Endodermal cell (in vitro differentiated cells): ENCODE data around the gene CLN6. TPM values are rescaled to one million over a fixed set of nuclear protein-coding genes. Genes with fewer than 3 reads are reported as not detected.
A peak's percentile ranks its signal among the peaks of the same experiment; 100 is the strongest.
"Not testable (repeated sequence)": the region's sequence is repeated elsewhere in the genome, so short reads cannot be mapped to it uniquely, and the experiment has no call there.

Experiments
- DNase-seq: peaks from one replicate; pipeline ENCODE4 v3.0.0-alpha.2; 2017
- H3K27ac ChIP-seq: 2 replicates; pipeline ENCODE4 v1.5.1; 2013; ENCODE audit warnings: mild to moderate bottlenecking, low read depth, low read length, moderate library complexity
- H3K27me3 ChIP-seq: 2 replicates; pipeline ENCODE4 v1.6.1; 2013; ENCODE audit warnings: mild to moderate bottlenecking, low read length, moderate library complexity; ENCODE audit not compliant: insufficient read depth, control insufficient read depth, poor library complexity, severe bottlenecking
- H3K36me3 ChIP-seq: 2 replicates; pipeline ENCODE4 v1.7.0; 2013; ENCODE audit warnings: mild to moderate bottlenecking, low read length, moderate library complexity; ENCODE audit not compliant: control insufficient read depth, insufficient read depth
- H3K4me1 ChIP-seq: one replicate; pipeline ENCODE4 v1.7.0; 2013; ENCODE audit warnings: low read length; ENCODE audit not compliant: control insufficient read depth, insufficient read depth
- H3K4me3 ChIP-seq: 2 replicates; pipeline ENCODE4 v1.5.1; 2013; ENCODE audit warnings: mild to moderate bottlenecking, low read length, moderate library complexity
- H3K9ac ChIP-seq: 2 replicates; pipeline ENCODE4 v1.6.1; 2013; ENCODE audit warnings: mild to moderate bottlenecking, low read length, moderate library complexity; ENCODE audit not compliant: poor library complexity, severe bottlenecking; ENCODE audit errors: extremely low read depth
- H3K9me3 ChIP-seq: 2 replicates; pipeline ENCODE4 v1.6.1; 2013; ENCODE audit warnings: mild to moderate bottlenecking, low read length, moderate library complexity; ENCODE audit not compliant: control insufficient read depth
- H3K27ac Mint-ChIP-seq: 2 replicates; pipeline ENCODE4 v1.8.0; 2020; ENCODE audit warnings: mixed read lengths
- H3K27me3 Mint-ChIP-seq: 2 replicates; pipeline ENCODE4 v1.8.0; 2021; ENCODE audit warnings: mild to moderate bottlenecking, mixed read lengths; ENCODE audit not compliant: insufficient read depth
- H3K36me3 Mint-ChIP-seq: 2 replicates; pipeline ENCODE4 v1.8.0; 2020; ENCODE audit warnings: low read depth, mixed read lengths
- H3K4me1 Mint-ChIP-seq: 2 replicates; pipeline ENCODE4 v1.8.0; 2020; ENCODE audit warnings: mixed read lengths
- H3K4me3 Mint-ChIP-seq: 2 replicates; pipeline ENCODE4 v1.8.0; 2020; ENCODE audit warnings: mild to moderate bottlenecking, moderate library complexity, mixed read lengths
- H3K9me3 Mint-ChIP-seq: 2 replicates; pipeline ENCODE4 v1.8.0; 2020; ENCODE audit warnings: mild to moderate bottlenecking, mixed read lengths
- WGBS, 2 experiments: methylation state at CpG; one replicate each; pipeline versions ENCODE4 v1.1.5 to v1.1.7; 2013; ENCODE audit warnings: missing lambda C conversion rate in 2 of 2, mixed read lengths in 1 of 2; ENCODE audit not compliant: insufficient coverage in 1 of 2, insufficient read length in 1 of 2; 5-methylcytosine and 5-hydroxymethylcytosine counted together
- total RNA-seq, 2 donors: library from RNA; stranded (reverse); fragmentation: NEBNext Ultra II Directional in 1 of 2; extraction: Animal tissue kit (Norgen Biotek cat#: 25700) in 1 of 2; gene quantifications; 2 replicates in 1 of 2; 3 replicates in 1 of 2; pipeline ENCODE4 v1.2.1, GENCODE V29; 2021
- TF ChIP-seq, protein P1 (sequence below): fragments of 200-600 bp; sonication (generic); conservative IDR thresholded peaks from 2 replicates; pipeline ENCODE4 v1.5.0; 2021; ENCODE audit warnings: antibody characterized with exemption, mild to moderate bottlenecking

Gene CLN6
- total RNA-seq, 2 donors from 2014 or later: 51.6 to 59.6 TPM

DNA sequence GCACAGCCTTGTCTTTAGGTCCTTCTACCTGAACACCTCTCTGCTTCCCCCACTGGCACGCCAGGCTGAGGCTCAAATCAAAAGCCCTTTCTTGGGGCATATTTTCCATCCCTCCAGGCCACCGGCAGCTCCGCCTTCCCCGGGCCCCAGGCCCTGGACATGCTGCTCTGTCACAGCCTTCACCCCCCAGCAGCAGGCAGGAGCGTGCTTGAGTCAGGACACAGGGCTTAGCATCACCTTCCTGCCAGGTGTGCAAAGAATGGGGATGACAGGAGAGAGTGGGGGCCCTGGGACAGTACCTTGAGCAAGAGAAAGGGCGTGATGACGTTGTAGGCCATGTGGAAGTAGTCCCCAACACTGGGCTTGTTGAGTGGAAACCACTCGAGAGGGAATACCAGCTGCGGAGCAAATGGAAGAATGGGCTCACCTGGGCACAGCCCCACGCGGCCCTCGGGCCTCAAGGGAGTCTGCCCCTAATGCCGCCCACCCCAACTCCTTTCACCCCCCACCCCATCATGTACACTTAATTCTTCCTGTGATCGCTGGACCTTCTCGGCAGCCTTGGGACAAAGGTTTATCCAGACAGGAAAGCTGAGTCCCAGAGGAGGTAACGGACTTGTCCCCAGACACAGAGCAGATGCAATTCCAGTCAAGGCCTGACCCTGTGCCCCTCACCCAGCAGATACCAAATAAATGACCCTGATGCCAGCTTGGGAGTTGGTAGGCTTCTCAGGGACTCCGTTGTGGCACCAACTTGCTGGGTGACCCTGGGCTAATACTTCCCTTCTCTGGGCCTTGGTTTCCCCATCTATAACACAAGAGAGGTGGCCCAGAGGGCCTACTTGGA is 15.3 kb downstream of the CLN6 start:
- H3K36me3 ChIP-seq: peaks cover 37% of the 10 kb centered on the region

DNA sequence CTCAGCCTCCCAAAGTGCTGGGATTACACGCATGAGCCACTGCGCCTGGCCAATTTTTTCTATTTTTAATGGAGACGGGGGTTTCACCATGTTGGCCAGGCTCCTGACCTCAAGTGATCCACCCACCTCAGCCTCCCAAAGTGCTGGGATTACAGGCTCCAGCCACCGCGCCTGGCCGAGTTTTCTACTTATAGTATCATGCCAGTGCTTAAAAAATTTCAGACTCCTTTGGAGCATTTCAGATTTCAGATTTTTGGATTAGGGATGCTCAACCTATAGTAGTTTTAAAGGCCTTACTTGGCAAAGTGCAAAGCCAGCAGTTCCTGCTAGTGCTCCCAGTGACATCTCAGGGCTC is 16.1 kb downstream of the CLN6 start:
- H3K9me3 ChIP-seq, H3K27me3 ChIP-seq, DNase-seq, H3K9ac ChIP-seq, H3K9me3 Mint-ChIP-seq, H3K27me3 Mint-ChIP-seq, H3K4me1 ChIP-seq, H3K27ac ChIP-seq, H3K4me1 Mint-ChIP-seq, H3K4me3 Mint-ChIP-seq, H3K4me3 ChIP-seq: not testable (repeated sequence)
- WGBS, 2 experiments: 95 to 97% methylated on average over 3 to 6 of the region's 6 CpGs
- H3K36me3 ChIP-seq: peaks cover 30% of the 10 kb centered on the region
- Mint-ChIP-seq H3K36me3 (peaks cover 23% of the 10 kb centered on the region), H3K27ac (peak overlapping the region; percentile 35)

More for the DNA sequence above, 15.3 kb downstream of the CLN6 start:
- Mint-ChIP-seq H3K4me3 (no peak overlapping the region), H3K4me1 (no peaks in the 10 kb centered on the region), H3K9me3 (no peaks in the 10 kb centered on the region), H3K36me3 (peaks cover 30% of the 10 kb centered on the region), H3K27me3 (no peaks in the 10 kb centered on the region), H3K27ac (peak overlapping the region; percentile 35)
- no peak overlapping the region for H3K27ac ChIP-seq
- no peak overlapping the region for H3K4me3 ChIP-seq
- peaks cover 5% of the 10 kb centered on the region for H3K9me3 ChIP-seq
- TF ChIP-seq, protein P1, sequence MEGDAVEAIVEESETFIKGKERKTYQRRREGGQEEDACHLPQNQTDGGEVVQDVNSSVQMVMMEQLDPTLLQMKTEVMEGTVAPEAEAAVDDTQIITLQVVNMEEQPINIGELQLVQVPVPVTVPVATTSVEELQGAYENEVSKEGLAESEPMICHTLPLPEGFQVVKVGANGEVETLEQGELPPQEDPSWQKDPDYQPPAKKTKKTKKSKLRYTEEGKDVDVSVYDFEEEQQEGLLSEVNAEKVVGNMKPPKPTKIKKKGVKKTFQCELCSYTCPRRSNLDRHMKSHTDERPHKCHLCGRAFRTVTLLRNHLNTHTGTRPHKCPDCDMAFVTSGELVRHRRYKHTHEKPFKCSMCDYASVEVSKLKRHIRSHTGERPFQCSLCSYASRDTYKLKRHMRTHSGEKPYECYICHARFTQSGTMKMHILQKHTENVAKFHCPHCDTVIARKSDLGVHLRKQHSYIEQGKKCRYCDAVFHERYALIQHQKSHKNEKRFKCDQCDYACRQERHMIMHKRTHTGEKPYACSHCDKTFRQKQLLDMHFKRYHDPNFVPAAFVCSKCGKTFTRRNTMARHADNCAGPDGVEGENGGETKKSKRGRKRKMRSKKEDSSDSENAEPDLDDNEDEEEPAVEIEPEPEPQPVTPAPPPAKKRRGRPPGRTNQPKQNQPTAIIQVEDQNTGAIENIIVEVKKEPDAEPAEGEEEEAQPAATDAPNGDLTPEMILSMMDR: no peak
- DNase-seq: peak; percentile 37
- no peaks in the 10 kb centered on the region for H3K4me1 ChIP-seq
- 92 to 93% methylated on average over 8 to 17 of the region's 17 CpGs for WGBS, 2 experiments
- no peak overlapping the region for H3K9ac ChIP-seq
- H3K27me3 ChIP-seq: no peaks in the 10 kb centered on the region

DNA sequence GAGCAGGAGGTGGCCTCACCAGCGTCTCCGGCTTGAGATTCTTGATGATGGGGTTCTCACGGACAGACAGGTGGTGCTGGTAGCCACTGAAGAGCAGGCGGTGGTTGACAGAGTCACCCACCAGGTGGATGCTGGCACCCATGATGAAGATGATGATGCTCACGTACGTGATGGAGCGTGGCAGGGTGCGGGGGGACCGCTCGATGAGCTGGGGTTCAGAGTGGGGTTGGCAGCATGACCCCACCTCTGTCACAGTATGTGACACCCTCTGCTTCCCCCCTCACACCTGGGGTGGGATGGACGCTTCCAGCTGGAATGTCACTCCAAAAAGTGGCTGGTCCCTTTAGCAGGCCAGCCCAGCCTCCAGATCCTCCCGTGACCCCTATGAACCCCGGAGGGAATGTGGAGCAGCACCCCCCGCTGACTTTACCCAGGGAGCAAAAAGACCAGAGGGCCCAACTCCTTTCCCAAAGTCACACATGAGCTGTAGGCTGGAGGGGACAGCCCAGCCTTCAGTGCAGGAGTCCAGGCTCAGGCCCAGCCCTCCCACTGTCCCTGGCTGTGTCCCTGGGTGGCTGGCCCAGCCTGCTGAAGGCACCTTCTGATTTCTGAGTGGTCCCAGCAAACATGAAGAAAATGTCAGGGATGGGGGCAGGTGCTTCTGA is 17.7 kb downstream of the CLN6 start:
- Mint-ChIP-seq H3K27ac (no peak overlapping the region), H3K9me3 (no peaks in the 10 kb centered on the region), H3K36me3 (peaks cover 8% of the 10 kb centered on the region), H3K4me1 (no peaks in the 10 kb centered on the region), H3K4me3 (no peak overlapping the region), H3K27me3 (no peaks in the 10 kb centered on the region)
- TF ChIP-seq, protein P1: no peak
- H3K36me3 ChIP-seq: peaks cover 16% of the 10 kb centered on the region
- WGBS, 2 experiments: 95 to 96% methylated on average over 4 to 14 of the region's 14 CpGs
- no peaks in the 10 kb centered on the region for H3K9me3 ChIP-seq
- no peak overlapping the region for H3K27ac ChIP-seq
- no peak overlapping the region for H3K4me3 ChIP-seq
- no peak overlapping the region for H3K9ac ChIP-seq
- no peaks in the 10 kb centered on the region for H3K27me3 ChIP-seq
- peak; percentile 52 for DNase-seq
- H3K4me1 ChIP-seq: no peaks in the 10 kb centered on the region
